H9 (cell line): Measurements from ENCODE around the gene PLXNA4. TPM values are rescaled to one million over a fixed set of nuclear protein-coding genes. Genes with fewer than 3 reads are reported as not detected.

Experiments used
- DNase-seq: peaks from one replicate; pipeline ENCODE4 v3.0.0-alpha.2; 2017
- H2AFZ ChIP-seq: one replicate; pipeline ENCODE4 v1.6.1; 2013; ENCODE audit warnings: mild to moderate bottlenecking, low read length, control low read depth, moderate library complexity
- H2AK5ac ChIP-seq: 2 replicates; pipeline ENCODE4 v1.6.1; 2013; ENCODE audit warnings: low read length, control low read depth, mixed read lengths; ENCODE audit not compliant: insufficient read length
- H2BK120ac ChIP-seq: one replicate; pipeline ENCODE4 v1.6.1; 2013; ENCODE audit warnings: low read depth, mild to moderate bottlenecking, low read length, control low read depth, inconsistent platforms; ENCODE audit not compliant: poor library complexity, severe bottlenecking
- H2BK12ac ChIP-seq: 2 replicates; pipeline ENCODE4 v1.6.1; 2013; ENCODE audit warnings: low read length, control low read depth, mixed read lengths, low read depth; ENCODE audit not compliant: insufficient read length
- H2BK15ac ChIP-seq: 2 replicates; pipeline ENCODE4 v1.6.1; 2013; ENCODE audit warnings: low read depth, low read length, control low read depth
- H2BK20ac ChIP-seq: one replicate; pipeline ENCODE4 v1.6.1; 2013; ENCODE audit warnings: low read depth, mild to moderate bottlenecking, low read length, control low read depth, inconsistent platforms; ENCODE audit not compliant: poor library complexity, severe bottlenecking
- H2BK5ac ChIP-seq: 2 replicates; pipeline ENCODE4 v1.6.1; 2013; ENCODE audit warnings: low read length, control low read depth, mixed read lengths; ENCODE audit not compliant: insufficient read length
- H3K14ac ChIP-seq: 2 replicates; pipeline ENCODE4 v1.6.1; 2013; ENCODE audit warnings: low read length, control low read depth; ENCODE audit not compliant: insufficient read depth
- H3K18ac ChIP-seq: 2 replicates; pipeline ENCODE4 v1.6.1; 2013; ENCODE audit warnings: low read depth, mild to moderate bottlenecking, mixed read lengths, low read length, control low read depth; ENCODE audit not compliant: insufficient read length
- H3K23ac ChIP-seq: 2 replicates; pipeline ENCODE4 v1.6.1; 2013; ENCODE audit warnings: low read length, control low read depth, mixed read lengths, low read depth; ENCODE audit not compliant: insufficient read length
- H3K23me2 ChIP-seq: 2 replicates; pipeline ENCODE4 v1.6.1; 2013; ENCODE audit warnings: low read depth, mild to moderate bottlenecking, mixed read lengths, low read length, control low read depth; ENCODE audit not compliant: insufficient read length, poor library complexity, severe bottlenecking
- H3K27ac ChIP-seq: 2 replicates; pipeline ENCODE4 v1.5.1; 2013; ENCODE audit warnings: low read length, control low read depth, mixed read lengths, low read depth; ENCODE audit not compliant: insufficient read length
- H3K27me3 ChIP-seq: 2 replicates; pipeline ENCODE4 v1.6.1; 2013; ENCODE audit warnings: low read length, control low read depth, inconsistent platforms; ENCODE audit not compliant: insufficient read depth
- H3K4ac ChIP-seq: 2 replicates; pipeline ENCODE4 v1.6.1; 2013; ENCODE audit warnings: low read depth, mild to moderate bottlenecking, control low read depth, inconsistent platforms, low read length, moderate library complexity
- H3K4me1 ChIP-seq: 2 replicates; pipeline ENCODE4 v1.6.1; 2013; ENCODE audit warnings: low read length, control low read depth, inconsistent platforms; ENCODE audit not compliant: insufficient read depth
- H3K4me2 ChIP-seq: 2 replicates; pipeline ENCODE4 v1.6.1; 2013; ENCODE audit warnings: low read length, control low read depth, mixed read lengths; ENCODE audit not compliant: insufficient read length, insufficient read depth
- H3K56ac ChIP-seq: 2 replicates; pipeline ENCODE4 v1.6.1; 2013; ENCODE audit warnings: low read depth, mild to moderate bottlenecking, mixed read lengths, low read length, control low read depth; ENCODE audit not compliant: insufficient read length
- H3K79me1 ChIP-seq: 2 replicates; pipeline ENCODE4 v1.6.1; 2013; ENCODE audit warnings: low read depth, mild to moderate bottlenecking, moderate library complexity, low read length, control low read depth, inconsistent platforms; ENCODE audit not compliant: insufficient read depth, poor library complexity, severe bottlenecking
- H3K79me2 ChIP-seq: 2 replicates; pipeline ENCODE4 v1.6.1; 2013; ENCODE audit warnings: low read length, control low read depth, inconsistent platforms; ENCODE audit not compliant: insufficient read depth
- H3K9ac ChIP-seq: 2 replicates; pipeline ENCODE4 v1.6.1; 2013; ENCODE audit warnings: low read length, control low read depth, mixed read lengths; ENCODE audit not compliant: insufficient read length; ENCODE audit errors: extremely low read depth
- H3K9me3 ChIP-seq: one replicate; pipeline ENCODE4 v1.6.1; 2013; ENCODE audit warnings: low read depth, low read length, inconsistent platforms; ENCODE audit not compliant: control insufficient read depth
- H3T11ph ChIP-seq: one replicate; pipeline ENCODE4 v1.6.1; 2013; ENCODE audit warnings: mild to moderate bottlenecking, low read length, control low read depth, inconsistent platforms
- H4K20me1 ChIP-seq: one replicate; pipeline ENCODE4 v1.6.1; 2013; ENCODE audit not compliant: control insufficient read depth, insufficient read length, insufficient read depth
- H4K5ac ChIP-seq: 2 replicates; pipeline ENCODE4 v1.6.1; 2013; ENCODE audit warnings: low read depth, mild to moderate bottlenecking, mixed read lengths, low read length, control low read depth; ENCODE audit not compliant: insufficient read length
- H4K8ac ChIP-seq: replicated peaks from 2 replicates; pipeline ENCODE4 v1.6.1; 2013; ENCODE audit warnings: low read length, control low read depth, mixed read lengths, low read depth; ENCODE audit not compliant: insufficient read length
- H4K91ac ChIP-seq: 2 replicates; pipeline ENCODE4 v1.6.1; 2013; ENCODE audit warnings: low read depth, mild to moderate bottlenecking, moderate library complexity, mixed read lengths, low read length, control low read depth; ENCODE audit not compliant: insufficient read length
- H3K27ac Mint-ChIP-seq, 3 experiments: 2 replicates in 2 of 3; 3 replicates in 1 of 3; pipeline ENCODE4 v1.8.0; 2020 to 2021; ENCODE audit warnings: mixed read lengths in 3 of 3, mild to moderate bottlenecking in 1 of 3, moderate library complexity in 1 of 3
- H3K27me3 Mint-ChIP-seq: 2 replicates; pipeline ENCODE4 v1.8.0; 2021; ENCODE audit warnings: low read depth, mild to moderate bottlenecking, moderate library complexity, mixed read lengths
- H3K36me3 Mint-ChIP-seq, 3 experiments: 2 replicates in 2 of 3; 3 replicates in 1 of 3; pipeline ENCODE4 v1.8.0; 2020 to 2021; ENCODE audit warnings: low read depth in 3 of 3, mixed read lengths in 3 of 3; ENCODE audit not compliant: insufficient read depth in 1 of 3
- H3K4me1 Mint-ChIP-seq, 2 experiments: 2 replicates each; pipeline ENCODE4 v1.8.0; 2020; ENCODE audit warnings: mixed read lengths in 2 of 2
- H3K4me3 Mint-ChIP-seq, 2 experiments: 2 replicates in 1 of 2; 3 replicates in 1 of 2; pipeline ENCODE4 v1.8.0; 2020 to 2021; ENCODE audit warnings: mild to moderate bottlenecking in 2 of 2, mixed read lengths in 2 of 2, moderate library complexity in 1 of 2
- H3K9me3 Mint-ChIP-seq, 2 experiments: 2 replicates in 1 of 2; 3 replicates in 1 of 2; pipeline ENCODE4 v1.8.0; 2020; ENCODE audit warnings: mild to moderate bottlenecking in 2 of 2, mixed read lengths in 2 of 2, moderate library complexity in 1 of 2
- WGBS: extraction: QIAGEN DNeasy Blood & Tissue Kit; methylation state at CpG from one replicate; pipeline ENCODE4 v1.1.7; 2013; ENCODE audit warnings: missing lambda C conversion rate, low lambda C conversion rate, mixed read lengths; ENCODE audit not compliant: insufficient read length; ENCODE audit errors: extremely low coverage; 5-methylcytosine and 5-hydroxymethylcytosine counted together
- total RNA-seq: library from RNA; stranded (reverse); gene quantifications from 2 replicates; pipeline ENCODE4 v1.2.1, GENCODE V29; 2021
- TF ChIP-seq, protein P1 (sequence below): fragments of 200-600 bp; sonication (generic); conservative IDR thresholded peaks from 3 replicates; pipeline ENCODE4 v1.8.0; 2021; ENCODE audit warnings: antibody characterized with exemption, mild to moderate bottlenecking

PLXNA4 gene
- total RNA-seq, 1 experiment from 2014 or later: 0.35 TPM

DNA sequence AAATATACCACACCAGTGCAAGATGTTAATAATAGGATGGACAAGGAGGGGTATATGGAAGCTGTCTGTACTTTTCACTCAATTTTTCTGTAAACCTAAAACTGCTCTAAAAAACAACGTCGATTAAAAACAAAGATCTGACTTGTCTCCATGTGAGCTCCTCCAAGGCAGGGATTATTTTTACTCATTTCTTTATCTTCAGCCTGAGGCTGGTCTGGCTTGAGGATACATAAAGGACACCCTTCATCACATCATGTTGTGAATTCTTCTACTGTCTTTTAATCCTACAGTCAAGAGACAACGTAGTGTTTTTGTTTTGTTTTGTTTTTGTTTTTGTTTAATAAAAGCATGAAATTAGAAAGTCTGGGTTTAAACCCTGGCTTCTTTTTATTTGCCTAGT, 486.9 kb downstream of the PLXNA4 start:
- H3K4me3 Mint-ChIP-seq: no peak overlapping the region
- no peak overlapping the region for H2BK15ac ChIP-seq

More for the DNA sequence above, 486.9 kb downstream of the PLXNA4 start:
- Histone ChIP-seq H3K27me3 (no peaks in the 10 kb centered on the region), H3T11ph (no peak overlapping the region), H3K4ac (no peak overlapping the region), H3K18ac (no peak overlapping the region), H2AK5ac (no peak overlapping the region), H4K5ac (no peak overlapping the region), H3K79me2 (no peaks in the 10 kb centered on the region), H3K79me1 (no peaks in the 10 kb centered on the region), H3K27ac (no peak overlapping the region), H3K14ac (no peak overlapping the region), H3K4me2 (no peak overlapping the region), H3K23ac (no peak overlapping the region), H4K8ac (no peak overlapping the region), H4K20me1 (no peaks in the 10 kb centered on the region), H4K91ac (no peak overlapping the region), H2BK12ac (no peak overlapping the region), H2BK120ac (no peak overlapping the region), H3K23me2 (no peaks in the 10 kb centered on the region), H2BK5ac (no peak overlapping the region), H2BK20ac (no peak overlapping the region), H3K9me3 (no peaks in the 10 kb centered on the region), H3K9ac (no peak overlapping the region), H2AFZ (no peak overlapping the region), H3K56ac (no peak overlapping the region), H3K4me1 (no peaks in the 10 kb centered on the region)
- no CpG with 5 or more reads among the region's 3 CpGs for WGBS
- no peaks in the 10 kb centered on the region for H3K9me3 Mint-ChIP-seq
- peaks cover 2% of the 10 kb centered on the region; the same call in 1 of the 2 replicates for H3K27me3 Mint-ChIP-seq
- peaks cover 3 to 5% of the 10 kb centered on the region in 2 experiments; a peak in 2 of 4 replicates for H3K4me1 Mint-ChIP-seq
- no peak overlapping the region for H3K27ac Mint-ChIP-seq
- TF ChIP-seq, protein P1, sequence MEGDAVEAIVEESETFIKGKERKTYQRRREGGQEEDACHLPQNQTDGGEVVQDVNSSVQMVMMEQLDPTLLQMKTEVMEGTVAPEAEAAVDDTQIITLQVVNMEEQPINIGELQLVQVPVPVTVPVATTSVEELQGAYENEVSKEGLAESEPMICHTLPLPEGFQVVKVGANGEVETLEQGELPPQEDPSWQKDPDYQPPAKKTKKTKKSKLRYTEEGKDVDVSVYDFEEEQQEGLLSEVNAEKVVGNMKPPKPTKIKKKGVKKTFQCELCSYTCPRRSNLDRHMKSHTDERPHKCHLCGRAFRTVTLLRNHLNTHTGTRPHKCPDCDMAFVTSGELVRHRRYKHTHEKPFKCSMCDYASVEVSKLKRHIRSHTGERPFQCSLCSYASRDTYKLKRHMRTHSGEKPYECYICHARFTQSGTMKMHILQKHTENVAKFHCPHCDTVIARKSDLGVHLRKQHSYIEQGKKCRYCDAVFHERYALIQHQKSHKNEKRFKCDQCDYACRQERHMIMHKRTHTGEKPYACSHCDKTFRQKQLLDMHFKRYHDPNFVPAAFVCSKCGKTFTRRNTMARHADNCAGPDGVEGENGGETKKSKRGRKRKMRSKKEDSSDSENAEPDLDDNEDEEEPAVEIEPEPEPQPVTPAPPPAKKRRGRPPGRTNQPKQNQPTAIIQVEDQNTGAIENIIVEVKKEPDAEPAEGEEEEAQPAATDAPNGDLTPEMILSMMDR: no peak
- DNase-seq: no peak
- no peaks in the 10 kb centered on the region for H3K36me3 Mint-ChIP-seq
